HS-27A (cell line): ENCODE data around the gene CNTNAP4.

Source experiments
- DNase-seq: peaks from one replicate; pipeline ENCODE4 v3.0.0-alpha.2; 2012; ENCODE audit warnings: low read depth, missing footprints

Gene CNTNAP4

DNA sequence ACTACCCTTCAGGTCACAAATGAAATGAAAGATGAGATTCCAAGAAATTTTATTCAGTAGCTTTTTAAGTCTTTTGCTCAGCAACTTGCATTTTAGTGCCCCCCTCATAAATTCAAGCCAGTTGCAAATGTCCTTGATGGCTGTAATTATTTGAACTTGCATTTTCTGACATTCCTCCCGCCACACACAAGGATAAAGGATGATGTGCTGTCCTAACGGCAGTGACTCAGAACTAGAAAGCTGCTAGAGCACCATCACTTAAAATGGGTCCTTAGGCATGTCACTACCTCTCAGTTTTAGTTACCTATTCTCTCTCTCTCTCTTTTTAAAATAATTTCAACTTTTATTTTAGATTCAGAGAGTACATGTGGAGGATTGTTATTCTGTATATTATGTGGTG lies 306.7 kb downstream of the CNTNAP4 start:
- no peak for DNase-seq

DNA sequence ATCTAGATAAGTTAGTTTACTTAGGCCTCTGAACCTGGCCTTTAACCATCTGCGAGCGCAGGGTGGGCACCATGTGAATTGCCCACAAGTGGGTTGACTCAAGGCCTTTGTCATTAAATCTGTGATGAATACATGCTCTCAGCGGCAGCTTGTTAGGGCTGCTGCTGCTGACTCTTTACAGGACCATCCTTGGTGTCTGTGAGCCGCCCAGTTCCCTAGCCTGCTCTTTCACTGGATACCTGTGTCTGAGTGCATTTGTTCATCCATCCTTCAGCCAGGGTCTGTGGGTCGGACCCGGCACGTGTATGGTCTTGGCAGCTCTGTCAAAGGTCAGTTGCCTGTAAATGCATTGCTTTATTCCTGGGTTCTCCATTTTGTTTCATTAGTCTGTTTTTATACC lies 321.3 kb downstream of the CNTNAP4 start:
- no peak for DNase-seq

DNA sequence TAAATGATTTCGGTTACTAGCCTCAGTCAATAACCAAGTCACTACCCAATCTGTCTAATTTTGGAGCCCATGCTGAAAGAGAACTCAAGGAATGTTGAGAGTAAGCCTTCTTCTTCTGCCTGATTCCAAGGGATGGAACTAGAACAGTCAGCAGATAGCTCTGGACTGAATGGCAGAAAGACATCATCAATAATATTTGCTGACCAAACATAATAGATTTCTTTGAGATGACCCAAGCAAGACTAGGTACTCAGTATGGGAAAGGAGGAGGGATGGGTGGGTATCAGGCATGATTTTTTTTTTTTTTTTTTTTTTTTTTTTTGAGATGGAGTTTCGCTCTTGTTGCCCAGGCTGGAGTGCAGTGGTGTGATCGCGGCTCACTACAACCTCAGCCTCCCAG lies 330.1 kb downstream of the CNTNAP4 start:
- DNase-seq = no peak
